Stimulated activated CD4-positive, alpha-beta T cell treated with anti-CD3 and anti-CD28 coated beads, Interleukin-15, amount 100 ng/mL, for 48 hours (primary cell): ENCODE measurements around the gene VWDE.
"Not testable (repeated sequence)": the region's sequence is repeated elsewhere in the genome, so short reads cannot be mapped to it uniquely, and the experiment has no call there.

Experiments
- DNase-seq, 2 donors: peaks; one replicate each; pipeline ENCODE4 v3.0.0-alpha.2; 2020; ENCODE audit warnings: low read depth in 2 of 2

The VWDE gene

GRCh38 chr7:12403287-12404181, at the start of gene VWDE:
TSS of gene VWDE (minus strand) at chr7:12403865. CDS start at chr7:12403716, 149 bp downstream.
- peak; percentile 20 to 27 for DNase-seq

GRCh38 chr7:12453136-12453535, 49.5 kb upstream of the VWDE start:
- not testable (repeated sequence) for DNase-seq

- DNase-seq: no peak
These were observed 47.0 kb upstream of the VWDE start for GRCh38 chr7:12450615-12451014.

- no peak for DNase-seq
These were observed 41.1 kb upstream of the VWDE start for GRCh38 chr7:12444785-12445184.

- DNase-seq: no peak
These were observed 36.6 kb upstream of the VWDE start for GRCh38 chr7:12440229-12440628.

GRCh38 chr7:12436896-12437535, 33.4 kb upstream of the VWDE start:
- DNase-seq: no peak

- no peak for DNase-seq
These were observed 32.5 kb upstream of the VWDE start for GRCh38 chr7:12436126-12436525.

DNA sequence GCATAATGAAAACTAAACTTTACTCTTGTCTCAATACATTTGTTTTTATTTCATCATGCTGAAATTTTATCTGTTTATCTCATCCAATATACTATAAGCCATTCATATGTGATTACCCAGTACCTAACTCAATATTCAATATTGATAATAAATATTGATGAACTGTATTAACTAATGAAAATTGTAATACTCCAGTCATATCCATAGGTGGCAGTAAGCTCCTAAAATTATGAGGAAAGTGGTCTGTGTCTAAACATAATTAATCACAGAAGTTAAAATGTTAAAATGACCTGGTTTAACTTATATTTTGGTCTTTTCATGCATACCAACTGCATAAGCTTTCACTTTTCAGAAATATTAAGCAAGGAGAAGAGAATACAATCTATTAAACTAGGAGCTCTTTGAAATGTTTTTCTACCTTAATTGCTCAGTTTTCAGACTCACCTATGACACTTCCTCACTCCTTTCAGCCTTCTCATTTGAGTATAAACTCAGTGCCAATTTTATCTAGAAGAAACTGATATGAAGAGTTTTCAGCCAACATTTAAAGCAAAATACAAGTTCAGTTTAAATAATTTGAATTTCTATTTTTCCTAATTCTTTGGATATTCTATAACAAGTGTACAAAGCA, 30.5 kb upstream of the VWDE start:
- no peak for DNase-seq

- no peak for DNase-seq
These were observed 28.4 kb upstream of the VWDE start for GRCh38 chr7:12431886-12432556.

DNA sequence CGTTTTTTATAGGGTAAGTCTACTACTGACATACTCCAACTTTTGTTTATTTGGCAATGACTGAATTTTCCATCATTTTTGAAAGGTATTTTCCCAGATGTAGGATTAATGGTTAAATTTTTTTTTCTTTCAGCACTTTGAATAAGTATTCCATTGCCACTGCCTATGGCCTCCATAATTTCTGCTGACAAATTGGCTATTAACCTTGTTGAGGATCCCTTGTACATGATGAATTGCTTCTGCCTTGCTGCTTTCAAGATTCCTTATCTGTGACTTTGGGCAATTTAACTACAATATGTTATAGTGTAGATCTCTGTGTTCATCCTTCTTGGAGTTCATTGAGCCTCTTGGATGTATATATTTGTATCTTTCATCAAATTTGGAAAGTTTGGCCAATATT, 21.6 kb upstream of the VWDE start:
- DNase-seq: no peak

DNA sequence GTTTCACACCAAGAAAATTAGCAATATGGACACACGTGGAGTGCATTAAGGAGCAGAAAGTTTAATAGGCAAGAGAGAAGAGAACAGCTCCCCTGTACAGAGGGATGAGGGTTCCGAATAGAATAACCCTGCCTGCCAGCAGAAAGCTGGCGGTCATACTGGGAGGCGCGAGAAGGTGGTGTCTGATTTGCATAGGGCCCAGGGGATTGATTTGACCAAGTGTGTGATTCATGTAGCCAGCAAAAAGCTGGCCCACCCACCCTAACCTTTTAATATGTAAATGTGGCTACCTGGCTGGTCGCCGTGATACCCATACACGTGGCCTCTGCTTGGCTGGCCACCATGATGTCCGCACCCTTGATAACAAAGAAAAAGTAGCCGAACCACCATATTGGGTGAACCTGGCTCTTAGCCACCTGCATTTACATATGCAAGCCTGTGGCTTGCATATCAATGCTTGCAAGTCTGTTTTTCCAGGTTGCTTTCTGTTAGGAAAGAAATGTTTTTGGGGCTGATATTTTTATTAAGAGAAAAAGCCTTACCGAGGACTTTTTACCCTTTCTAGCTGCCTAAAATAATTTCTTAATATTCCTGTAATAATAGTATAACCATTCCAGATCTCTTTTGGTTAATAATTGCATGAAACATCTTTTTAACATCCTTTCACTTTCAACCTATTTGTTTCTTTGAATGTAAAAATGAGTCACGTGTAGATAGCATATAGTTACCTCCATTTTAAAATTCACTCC, 20.5 kb upstream of the VWDE start:
- DNase-seq: no peak

GRCh38 chr7:12423355-12423996, 19.8 kb upstream of the VWDE start:
- no peak for DNase-seq

DNA sequence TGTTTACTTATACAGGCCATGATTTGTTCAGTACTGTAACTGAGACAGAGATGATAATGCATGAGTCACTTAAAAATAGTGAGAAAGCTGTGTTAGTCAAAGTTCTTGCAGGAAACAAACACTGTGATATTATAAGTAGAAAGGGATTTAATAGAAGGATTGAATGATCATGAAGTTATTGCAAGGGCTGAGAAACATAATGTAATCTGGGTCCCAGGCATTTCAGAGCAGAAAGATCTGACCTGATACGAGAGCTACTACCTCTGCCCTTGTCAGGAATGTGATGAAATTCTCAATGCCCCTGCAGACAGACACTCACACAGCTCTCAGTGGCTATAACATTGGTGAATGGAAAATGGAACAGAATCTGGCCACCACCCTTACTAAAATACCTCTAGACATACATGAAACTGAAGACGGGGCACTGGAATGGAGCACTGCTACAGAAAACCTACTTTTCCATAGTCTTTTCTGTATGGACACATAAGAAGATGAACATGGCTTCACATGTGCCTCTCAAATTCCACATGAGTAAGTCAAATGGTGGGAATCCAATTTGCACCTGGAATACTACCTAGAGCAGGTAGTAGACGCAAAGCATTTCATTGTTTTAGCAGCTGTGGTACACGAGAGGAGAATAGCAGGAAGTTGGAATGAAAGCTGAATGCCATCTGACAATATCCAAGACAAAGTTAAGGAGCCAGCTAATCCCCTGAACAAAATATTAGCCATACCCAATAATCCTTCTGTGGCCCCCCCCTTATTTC, 19.1 kb upstream of the VWDE start:
- no peak for DNase-seq

DNA sequence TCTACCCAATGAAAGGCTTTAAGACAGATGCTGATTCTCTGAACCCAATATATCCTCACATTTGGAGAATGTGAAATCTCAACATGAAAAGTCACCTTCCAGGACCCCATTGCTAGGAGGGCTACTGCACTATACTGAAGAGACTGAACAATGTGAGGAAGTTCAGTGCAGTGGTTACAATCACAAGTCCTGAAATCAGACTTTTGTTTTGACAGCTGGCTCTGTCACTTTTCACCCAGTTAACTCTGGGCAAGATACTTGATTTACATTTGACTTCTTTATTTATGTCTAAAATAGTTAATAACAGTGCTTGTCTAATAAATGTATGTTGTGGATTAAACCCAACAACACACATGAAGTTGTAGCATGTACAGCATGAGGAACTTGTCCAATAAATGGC, 14.8 kb upstream of the VWDE start:
- DNase-seq: no peak

DNA sequence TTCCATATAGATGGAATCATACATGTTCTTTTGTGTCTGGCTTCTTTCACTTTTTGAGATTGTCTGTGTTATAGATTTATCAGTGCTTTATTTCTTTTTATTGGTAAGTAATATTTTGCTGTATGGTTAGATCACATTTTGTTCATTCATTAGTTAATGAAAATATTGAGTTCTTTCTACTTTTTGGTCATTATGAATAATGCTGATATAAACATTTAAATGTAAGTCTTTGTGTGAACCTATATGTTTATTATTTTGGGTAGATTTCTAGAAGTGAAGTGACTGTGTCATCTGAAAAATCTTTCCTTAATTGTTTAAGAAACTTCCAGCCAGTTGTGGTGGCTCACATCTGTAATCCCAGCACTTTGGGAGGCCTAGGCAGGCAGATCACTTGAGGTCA, 11.4 kb upstream of the VWDE start:
- no peak for DNase-seq

GRCh38 chr7:12412407-12412806, 8.7 kb upstream of the VWDE start:
- DNase-seq: no peak

DNA sequence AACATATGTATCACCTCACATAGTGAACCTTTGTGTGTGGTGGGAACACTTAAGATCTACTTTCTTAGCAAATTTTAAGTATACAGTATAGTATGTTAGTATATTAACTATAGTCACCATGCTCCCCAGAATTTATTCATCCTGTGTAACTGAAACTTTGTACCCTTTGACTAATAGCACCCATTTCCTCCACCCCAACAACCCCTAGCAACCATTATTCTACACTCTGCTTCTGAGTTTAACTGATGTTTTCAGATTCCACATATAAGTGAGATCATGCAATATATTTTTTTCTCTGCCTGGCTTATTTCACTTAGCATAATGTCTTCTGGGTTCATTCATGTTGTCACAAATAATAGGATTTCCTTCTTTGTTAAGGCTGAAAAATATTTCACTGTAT, 6.9 kb upstream of the VWDE start:
- no peak for DNase-seq

GRCh38 chr7:12409097-12409711, 5.5 kb upstream of the VWDE start:
- no peak for DNase-seq

DNA sequence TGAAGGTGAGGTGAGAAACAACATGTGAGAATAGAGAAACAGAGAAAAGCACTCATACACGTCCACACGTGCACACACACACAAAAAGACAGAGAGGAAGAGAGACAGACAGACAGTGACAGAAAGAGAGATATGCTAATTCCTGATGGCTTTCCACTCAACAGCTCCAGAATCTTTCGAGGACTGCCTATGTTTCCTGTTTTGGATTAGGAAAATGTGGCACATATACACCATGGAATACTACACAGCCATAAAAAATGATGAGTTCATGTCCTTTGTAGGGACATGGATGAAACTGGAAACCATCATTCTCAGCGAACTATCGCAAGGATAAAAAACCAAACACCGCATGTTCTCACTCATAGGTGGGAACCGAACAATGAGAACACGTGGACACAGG, 4.0 kb upstream of the VWDE start:
- not testable (repeated sequence) for DNase-seq

- DNase-seq: no peak
These were observed 1.3 kb downstream of the VWDE start for GRCh38 chr7:12402365-12402725.
